NCI-H187 treated with DMSO at 0.1 percent for 48 hours (cell line): Measurements from ENCODE around the gene DCTN2.
"Not testable (repeated sequence)": the region's sequence is repeated elsewhere in the genome, so short reads cannot be mapped to it uniquely, and the experiment has no call there.

Experiments used
- DNase-seq: peaks from one replicate; lab custom pipeline; 2025; lab: John Stamatoyannopoulos, UW

Gene DCTN2

GRCh38 chr12:57515408-57515933 is 31.5 kb downstream of the DCTN2 start:
- DNase-seq, result no peak

DNA sequence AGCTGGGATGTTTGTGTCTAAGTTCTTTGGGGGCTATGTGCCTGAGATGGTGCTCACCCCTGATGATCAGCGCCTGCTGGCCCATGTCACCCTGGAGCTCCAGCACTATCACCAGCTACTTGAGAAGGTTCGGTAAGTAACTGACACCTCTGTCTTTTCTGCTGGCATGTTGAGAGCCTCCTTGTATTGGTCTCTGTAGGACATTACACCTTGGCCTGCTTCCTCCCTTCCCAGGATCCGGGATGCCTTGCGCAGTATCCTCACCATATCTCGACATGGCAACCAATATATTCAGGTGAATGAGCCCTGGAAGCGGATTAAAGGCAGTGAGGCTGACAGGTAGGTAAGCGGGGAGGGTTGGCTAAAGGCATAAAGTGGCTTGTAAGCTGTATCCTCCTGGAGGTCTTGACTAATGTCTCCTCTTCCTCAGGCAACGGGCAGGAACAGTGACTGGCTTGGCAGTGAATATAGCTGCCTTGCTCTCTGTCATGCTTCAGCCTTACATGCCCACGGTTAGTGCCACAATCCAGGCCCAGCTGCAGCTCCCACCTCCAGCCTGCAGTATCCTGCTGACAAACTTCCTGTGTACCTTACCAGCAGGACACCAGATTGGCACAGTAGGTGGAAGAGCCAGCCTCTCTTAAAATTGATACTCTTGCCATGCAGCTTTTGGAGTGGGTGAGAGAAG is 32.1 kb downstream of the DCTN2 start:
- DNase-seq, result no peak

DNA sequence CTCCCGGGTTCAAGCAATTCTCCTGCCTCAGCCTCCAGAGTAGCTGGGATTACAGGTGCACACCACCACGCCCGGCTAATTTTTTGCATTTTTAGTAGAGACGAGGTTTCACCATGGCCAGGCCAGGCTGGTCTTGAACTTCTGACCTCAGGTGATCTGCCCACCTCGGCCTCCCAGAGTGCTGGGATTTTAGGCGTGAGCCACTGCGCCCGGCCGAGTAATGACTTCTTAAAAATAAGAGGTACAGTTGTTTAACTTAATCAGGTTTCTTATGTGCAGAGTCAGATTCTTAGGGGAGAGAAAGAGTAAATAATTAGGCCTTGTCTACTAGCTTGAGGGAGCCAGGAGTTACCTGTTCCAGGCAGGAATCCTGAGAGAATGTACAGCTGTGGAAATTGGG is 32.7 kb downstream of the DCTN2 start:
- DNase-seq, result not testable (repeated sequence)

DNA sequence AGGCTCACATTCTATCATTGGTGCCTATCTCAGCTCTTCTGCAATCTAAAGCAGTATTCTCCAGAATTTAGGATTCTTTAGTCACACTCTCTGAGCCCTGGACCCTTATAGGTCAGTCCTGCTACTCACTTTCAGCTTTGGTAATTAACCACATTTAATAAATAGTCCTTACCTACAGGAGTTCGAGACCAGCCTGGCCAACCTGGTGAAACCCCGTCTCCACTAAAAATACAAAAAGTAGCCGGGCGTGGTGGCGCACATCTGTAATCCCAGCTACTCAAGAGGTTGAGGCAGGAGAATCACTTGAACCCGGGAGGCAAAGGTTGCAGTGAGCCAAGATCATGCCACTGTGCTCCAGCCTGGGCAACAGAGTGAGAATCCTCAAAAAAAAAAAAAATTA is 33.3 kb downstream of the DCTN2 start:
- not testable (repeated sequence) for DNase-seq

GRCh38 chr12:57513266-57513665 is 33.7 kb downstream of the DCTN2 start:
- no peak for DNase-seq

GRCh38 chr12:57512665-57513064 is 34.3 kb downstream of the DCTN2 start:
- no peak for DNase-seq

DNA sequence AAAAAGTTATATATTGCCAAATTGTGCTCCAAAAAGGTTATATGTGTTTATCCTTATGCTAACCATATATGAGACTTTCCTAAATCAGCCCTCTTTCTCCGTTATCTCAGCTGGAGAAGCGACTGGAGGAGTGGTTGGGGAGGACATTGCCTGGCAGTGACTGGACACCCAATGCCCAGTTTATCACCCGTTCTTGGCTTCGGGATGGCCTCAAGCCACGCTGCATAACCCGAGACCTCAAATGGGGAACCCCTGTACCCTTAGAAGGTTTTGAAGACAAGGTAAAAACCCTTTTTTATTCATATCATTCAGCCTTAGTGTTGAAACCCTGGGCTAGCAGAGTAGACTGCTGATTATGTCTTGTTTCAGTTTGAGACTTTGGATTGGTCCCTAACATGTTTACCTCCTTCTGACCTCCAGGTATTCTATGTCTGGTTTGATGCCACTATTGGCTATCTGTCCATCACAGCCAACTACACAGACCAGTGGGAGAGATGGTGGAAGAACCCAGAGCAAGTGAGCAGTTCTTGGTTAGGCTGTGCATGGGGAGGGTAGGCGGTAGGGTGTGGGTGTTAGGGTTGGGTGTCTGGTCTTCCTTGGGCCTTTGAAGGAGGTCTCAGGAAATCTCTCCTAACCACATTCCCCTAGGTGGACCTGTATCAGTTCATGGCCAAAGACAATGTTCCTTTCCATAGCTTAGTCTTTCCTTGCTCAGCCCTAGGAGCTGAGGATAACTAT is 35.2 kb downstream of the DCTN2 start:
- no peak for DNase-seq

DNA sequence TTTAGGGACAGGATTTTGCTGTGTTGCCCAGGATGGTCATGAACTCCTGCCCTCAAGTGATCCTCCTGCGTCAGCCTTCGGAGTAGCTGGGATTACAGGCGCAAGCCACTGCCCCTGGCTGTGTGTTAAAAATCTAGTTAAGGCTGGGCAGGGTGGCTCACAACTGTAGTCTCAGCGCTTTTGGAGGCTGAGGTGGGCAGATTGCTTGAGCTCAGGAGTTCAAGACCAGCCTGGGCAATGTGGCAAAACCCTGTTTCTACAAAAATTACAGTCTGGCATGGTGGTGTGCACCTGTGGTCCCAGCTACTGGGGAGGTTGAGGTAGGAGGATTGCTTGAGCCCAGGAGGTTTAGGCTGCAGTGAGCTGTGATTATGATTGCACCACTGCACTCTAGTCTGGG is 35.8 kb downstream of the DCTN2 start:
- no peak for DNase-seq

DNA sequence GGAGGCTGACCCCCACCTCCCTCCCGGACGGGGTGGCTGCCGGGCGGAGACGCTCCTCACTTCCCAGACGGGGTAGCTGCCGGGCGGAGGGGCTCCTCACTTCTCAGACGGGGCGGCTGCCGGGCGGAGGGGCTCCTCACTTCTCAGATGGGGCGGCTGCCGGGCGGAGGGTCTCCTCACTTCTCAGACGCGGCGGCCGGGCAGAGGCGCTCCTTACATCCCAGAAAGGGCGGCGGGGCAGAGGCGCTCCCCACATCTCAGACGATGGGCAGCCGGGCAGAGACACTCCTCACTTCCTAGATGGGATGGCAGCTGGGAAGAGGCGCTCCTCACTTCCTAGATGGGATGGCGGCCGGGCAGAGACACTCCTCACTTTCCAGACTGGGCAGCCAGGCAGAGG is 39.2 kb downstream of the DCTN2 start:
- DNase-seq, result not testable (repeated sequence)

DNA sequence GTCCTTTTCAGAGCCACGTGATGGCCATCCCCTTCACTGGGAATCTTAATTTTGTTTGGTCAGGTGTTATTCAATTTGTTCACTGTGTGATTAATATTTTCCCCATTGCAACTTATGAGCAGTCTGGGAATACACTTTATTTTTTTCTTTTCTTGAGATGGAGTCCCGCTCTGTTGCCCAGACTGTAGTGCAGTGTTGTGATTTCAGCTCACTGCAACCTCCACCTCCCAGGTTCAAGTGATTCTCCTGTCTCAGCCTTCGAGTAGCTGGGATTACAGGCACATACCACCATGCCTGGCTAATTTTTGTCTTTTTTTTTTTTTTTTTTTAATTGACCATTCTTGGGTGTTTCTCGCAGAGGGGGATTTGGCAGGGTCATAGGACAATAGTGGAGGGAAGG is 40.5 kb downstream of the DCTN2 start:
- not testable (repeated sequence) for DNase-seq

- not testable (repeated sequence) for DNase-seq
Observed at GRCh38 chr12:57502311-57502969, 44.6 kb downstream of the DCTN2 start.

GRCh38 chr12:57500213-57500612 is 46.8 kb downstream of the DCTN2 start:
- no peak for DNase-seq

GRCh38 chr12:57498571-57498970 is 48.4 kb downstream of the DCTN2 start:
- DNase-seq, result no peak

DNA sequence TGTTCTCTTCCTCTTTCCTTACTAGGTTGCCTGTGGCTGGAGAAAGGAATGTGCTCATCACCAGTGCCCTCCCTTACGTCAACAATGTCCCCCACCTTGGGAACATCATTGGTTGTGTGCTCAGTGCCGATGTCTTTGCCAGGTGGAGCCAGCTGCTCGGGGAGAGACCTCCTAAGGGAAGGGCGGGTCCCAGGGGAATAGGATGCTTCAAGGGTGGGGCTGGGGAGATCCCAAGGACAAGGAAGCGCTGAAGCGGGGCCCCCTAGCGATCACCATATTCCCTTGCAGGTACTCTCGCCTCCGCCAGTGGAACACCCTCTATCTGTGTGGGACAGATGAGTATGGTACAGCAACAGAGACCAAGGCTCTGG is 48.9 kb downstream of the DCTN2 start:
- no peak for DNase-seq

- no peak for DNase-seq
Observed at GRCh38 chr12:57497223-57498131, 49.5 kb downstream of the DCTN2 start.

DNA sequence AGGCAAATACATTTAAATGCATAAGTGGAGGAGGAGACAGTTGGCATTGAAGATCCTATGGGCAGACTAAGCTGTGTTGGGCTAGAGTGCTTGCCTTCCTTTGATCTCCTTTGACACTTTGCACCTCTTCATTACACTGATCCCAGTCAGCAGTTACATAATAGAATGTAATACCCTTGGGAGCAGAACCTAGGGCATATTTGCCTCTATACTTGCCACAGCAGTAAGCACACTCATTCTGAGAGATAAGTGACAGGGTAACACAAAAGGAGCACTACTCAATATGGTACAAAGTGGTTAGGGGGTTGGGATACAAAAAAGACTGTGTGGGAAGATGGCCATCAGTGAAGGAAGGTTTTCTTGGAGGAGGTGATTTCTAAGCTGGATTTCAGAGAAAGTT is 50.2 kb downstream of the DCTN2 start:
- DNase-seq, result peak; percentile 64

- DNase-seq, result not testable (repeated sequence)
Observed at GRCh38 chr12:57495051-57495701, 51.8 kb downstream of the DCTN2 start.

GRCh38 chr12:57491393-57492280 is 55.4 kb downstream of the DCTN2 start:
- DNase-seq, result no peak

DNA sequence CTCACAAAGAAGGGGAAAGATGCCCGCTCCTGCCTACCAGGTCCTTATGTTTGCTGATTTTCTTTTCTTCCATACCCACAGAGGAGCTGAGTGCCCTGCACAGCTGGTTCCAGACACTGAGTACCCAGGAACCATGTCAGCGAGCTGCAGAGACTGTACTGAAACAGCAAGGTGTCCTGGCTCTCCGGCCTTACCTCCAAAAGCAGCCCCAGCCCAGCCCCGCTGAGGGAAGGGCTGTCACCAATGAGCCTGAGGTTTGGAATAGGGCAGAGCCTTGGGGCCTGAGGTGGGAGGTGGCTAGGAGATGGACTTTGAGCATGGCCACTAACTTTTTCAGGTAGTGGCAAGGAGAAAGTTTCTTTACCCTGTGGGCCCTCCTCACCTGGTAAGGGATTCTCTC is 56.9 kb downstream of the DCTN2 start:
- DNase-seq, result no peak

DNA sequence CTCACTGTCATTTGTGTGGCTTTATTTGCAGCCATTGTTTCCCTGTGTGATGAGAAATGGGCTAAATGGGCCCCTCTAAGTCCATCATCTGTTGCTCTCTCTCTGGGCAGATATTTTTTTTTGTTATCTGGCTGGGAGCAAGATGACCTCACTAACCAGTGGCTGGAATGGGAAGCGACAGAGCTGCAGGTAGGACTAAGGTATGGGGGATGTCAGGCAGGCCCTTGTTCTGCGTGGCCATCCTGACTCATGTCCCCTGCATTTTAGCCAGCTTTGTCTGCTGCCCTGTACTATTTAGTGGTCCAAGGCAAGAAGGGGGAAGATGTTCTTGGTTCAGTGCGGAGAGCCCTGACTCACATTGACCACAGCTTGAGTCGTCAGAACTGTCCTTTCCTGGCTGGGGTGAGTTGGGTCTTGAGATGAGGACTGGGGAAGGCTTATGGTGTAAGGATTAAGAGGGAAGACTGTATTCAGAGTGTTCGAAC is 57.8 kb downstream of the DCTN2 start:
- DNase-seq, result no peak
